ENCODE results near the gene RRM2.
"Not testable (repeated sequence)": the region's sequence is repeated elsewhere in the genome, so short reads cannot be mapped to it uniquely, and the experiment has no call there.

RRM2 gene

DNA sequence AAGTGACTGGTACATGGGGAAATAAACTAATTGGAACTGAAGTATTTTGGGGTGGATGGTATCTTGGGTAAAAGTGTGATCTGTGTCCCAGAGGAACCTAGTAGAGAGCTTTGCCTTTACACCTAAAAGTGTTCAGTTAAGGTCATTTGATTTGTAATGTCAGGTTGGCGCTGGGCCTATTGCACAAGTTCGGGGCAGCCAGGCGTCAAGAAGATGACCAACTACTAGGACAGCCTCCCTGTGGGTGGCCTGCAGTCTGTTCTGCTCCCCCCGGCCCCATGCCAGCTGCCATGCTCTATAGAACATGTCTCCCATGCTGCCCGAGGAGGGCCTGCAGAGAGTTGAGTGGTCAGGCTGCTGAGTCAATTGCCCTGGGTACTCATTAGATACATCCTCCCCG, 10.1 kb downstream of the RRM2 start:
- DNase-seq = no peak

DNA sequence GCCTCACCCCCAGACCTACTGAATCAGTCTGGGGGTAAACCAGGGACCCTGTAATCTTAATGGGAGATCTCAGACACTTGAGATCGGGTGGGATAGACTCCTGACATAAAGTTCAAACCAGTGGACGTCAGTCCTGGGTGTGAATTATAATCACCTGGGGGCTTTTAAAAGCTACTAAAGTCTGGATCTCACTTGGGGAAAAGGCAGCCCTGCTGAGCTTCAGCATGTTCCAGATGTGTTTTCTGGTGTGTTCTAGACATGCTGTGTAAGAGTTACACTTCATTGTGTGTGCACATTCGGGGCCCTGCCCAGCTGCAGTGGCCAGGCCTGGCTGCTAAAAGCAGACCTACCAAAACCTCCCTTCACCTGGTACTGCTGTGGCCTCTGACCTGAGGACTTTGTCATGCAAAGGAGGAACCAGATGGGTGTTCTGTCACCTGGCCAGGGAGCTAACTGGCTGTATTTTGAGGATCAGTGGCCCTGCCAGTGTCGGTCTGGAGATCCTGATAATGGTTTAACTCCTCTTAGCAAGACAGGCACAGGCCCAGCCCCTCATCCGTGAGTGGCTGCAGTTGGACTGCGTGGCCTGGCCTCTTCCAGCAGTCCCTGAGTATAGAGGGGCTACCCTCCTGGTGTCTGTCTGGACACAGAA, 10.6 kb downstream of the RRM2 start:
- no peak for DNase-seq

DNA sequence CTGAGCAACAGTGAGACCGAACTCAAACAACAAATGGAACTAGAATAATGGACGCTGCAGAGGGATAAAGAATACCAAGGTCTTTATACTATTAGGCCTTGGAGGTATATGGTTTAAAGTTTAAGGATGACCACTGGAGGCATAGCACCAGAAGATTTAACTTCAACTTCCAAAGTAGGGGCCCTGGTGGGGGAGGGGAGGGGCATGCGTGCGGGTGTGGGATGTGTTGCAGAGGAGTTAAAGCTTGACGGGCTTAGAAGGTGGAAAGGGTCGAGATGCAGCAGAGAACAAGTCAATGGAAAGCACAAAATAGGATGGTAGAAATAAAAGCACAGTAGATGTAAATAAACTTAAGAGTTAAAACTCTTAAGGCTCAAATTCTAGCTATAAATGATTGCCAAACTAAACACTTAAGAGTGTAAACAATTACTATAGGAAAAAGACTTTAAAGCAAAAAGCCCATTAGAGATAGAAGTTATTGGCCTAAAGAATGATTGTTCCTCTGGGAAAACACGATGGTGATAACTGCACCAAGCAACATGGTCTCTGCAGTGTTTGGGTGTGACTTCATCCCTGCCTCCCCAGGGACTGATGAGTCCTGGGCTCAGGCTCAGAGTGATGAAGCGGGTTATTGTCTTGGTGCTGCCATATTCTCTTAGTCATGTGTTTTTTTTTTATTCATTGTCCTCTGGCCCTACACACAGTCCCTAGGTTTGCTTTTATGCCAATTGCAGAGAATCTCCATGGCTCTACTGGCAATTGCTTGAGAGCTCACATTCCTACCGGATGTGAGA, 13.0 kb downstream of the RRM2 start:
- DNase-seq = no peak

- no peak for DNase-seq
These were observed 13.8 kb downstream of the RRM2 start for GRCh38 chr2:10136101-10136934.

DNA sequence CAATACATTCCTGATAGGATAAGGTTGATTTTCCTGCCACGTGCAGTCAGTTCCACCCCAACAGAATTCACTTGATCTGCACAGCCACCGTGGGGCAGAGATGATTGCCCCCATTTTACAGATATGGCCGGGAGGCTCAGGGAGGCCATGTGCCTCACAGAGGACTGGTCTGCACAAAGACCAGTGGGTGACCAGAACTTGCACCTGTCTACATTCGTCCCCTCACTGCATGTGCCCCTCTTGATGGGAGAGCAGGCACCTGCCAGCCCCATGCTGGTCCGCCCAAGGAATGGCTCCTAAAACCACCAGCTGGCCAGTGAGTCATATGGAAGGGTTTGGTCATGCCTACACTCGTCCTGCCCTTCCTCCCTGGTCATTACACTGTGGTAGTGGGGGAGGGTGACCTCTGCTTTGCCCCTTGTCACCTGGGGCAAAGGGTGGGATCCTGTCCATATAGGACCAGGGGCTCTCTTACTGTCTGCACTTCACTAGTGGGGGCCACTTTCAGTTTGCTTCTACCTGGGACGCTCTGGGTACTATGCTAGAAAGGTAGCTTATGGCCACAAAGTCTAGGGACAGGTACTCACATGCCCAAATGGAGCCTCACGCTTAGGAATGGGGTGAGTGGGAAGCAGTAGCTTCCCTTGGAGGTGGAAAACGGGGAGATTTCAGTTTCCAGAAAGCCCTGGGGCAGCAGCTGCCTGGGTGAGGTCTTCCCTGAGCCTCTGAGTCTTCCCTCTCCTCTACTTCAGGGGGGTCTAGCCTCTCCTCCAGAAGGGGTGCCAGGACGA, 14.7 kb downstream of the RRM2 start:
- DNase-seq = no peak

- no peak for DNase-seq
These were observed 17.0 kb downstream of the RRM2 start for GRCh38 chr2:10139536-10139935.

GRCh38 chr2:10140841-10141610, 18.5 kb downstream of the RRM2 start:
- DNase-seq = no peak

DNA sequence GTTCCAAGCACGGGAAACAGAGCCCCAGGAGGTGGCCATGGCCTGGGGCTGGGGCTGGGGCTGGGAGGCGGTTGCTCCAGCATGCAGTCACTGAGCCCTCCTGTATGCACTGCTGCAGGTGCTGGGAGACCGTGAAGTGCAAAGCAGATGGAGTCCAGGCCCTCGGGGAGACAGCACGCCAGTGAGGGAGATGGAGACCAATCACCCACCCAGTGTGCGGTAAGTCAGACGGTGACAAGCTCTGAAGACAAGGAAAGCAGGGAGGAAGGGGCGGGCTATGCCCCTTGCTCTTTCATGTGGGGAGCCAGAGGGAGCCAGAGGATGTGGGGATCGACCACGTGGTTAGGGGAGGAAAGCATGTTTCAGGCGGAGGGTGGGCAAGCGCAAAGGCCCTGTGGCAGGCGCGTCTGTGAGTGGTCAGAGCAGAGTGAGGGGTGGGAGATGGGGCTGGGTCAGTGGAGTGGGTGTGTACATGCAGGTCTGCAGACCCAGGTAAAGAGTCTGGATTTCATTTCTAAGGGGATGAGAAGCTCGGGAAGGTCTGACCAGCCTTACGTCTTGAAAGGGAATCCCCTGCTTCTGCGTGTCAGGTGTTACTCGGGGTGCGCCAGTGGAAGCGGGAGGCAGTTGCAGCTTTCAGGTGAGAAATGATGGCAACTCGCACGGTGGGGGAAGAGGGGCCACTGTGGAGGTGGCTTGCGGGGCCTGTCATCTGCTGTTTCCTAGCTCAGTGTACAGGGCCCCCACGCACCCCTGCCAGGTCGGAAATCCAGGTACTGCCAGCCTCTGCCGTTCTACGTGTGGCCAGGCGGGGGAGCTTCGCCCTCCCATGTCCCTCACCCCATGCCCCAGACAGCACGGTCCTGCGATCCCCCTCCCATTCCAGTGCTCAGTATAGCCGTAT, 19.4 kb downstream of the RRM2 start:
- DNase-seq = peak in 4 of 5 experiments; percentile 9 to 68 (median 21)

GRCh38 chr2:10142640-10142965, 20.1 kb downstream of the RRM2 start:
- no peak for DNase-seq

- no peak for DNase-seq
These were observed 22.4 kb downstream of the RRM2 start for GRCh38 chr2:10144771-10145518.

DNA sequence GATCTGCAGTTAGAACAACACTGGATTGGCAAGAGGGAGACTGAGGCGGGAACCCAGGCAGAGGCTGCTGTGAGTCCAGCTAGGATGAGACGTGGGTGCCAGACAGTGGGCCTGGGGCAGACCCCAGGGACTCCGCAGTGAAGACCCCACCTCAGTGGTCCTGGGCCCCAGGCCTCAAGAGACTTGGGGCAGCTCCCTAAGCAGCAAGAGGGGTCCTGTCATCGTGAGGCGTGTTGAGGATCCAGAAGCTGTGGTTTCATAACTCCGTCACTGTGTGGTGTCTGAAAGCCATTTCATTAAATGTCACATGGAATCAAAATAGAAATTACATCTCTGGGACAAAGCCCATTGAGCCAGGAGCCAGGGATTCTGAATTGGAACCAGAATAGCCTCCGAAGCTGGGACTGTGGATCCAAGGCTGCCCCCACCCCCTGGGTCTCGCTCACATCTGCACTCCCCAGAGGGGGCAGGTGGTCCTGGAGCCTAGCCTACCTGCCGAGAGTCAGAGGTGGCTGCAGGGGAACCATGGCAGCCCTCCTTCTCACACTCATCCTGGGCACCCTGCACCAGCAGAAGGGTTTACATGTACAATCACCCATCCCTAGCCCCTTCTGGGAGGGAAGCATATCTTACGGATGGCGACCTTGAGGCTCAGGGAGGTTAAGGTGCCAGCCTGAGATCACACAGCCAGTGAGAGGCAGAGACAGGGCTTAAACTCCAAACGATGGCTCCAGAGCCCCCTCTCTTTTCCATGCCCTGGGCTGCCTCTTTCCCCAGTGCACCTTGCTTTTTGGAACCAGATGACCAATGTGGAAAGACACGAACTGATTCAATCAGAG, 23.2 kb downstream of the RRM2 start:
- no peak for DNase-seq

DNA sequence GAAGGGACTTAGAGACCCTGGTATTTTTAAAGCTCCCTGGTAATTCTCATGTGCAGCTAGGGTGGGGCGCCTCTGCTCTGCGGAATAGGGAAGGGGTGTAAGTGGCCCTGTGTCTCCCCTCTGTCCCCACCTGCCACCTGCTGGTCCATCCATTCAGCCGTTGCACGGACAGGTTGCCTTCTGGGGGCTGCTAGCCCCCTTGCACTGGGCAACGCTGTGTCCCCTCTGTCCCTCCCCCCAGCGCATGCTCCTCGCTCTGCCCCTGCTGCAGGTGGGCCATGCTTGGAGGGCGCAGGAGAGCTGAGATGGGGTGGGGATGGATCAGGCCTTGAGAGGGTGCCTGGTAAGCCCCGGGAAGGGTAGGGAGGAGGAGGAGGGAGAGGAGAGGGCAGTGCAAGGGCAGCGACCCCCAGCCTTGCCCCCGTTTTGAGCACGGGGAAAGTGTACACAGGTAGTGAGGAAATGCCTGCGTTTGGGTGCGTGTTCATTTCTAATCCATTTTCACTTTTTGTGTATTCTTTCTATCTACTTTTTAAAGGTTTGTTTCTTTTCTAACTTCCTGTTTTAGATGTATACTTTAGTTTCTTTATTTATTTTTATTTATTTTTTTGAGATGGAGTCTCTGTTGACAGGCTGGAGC, 23.9 kb downstream of the RRM2 start:
- no peak for DNase-seq

DNA sequence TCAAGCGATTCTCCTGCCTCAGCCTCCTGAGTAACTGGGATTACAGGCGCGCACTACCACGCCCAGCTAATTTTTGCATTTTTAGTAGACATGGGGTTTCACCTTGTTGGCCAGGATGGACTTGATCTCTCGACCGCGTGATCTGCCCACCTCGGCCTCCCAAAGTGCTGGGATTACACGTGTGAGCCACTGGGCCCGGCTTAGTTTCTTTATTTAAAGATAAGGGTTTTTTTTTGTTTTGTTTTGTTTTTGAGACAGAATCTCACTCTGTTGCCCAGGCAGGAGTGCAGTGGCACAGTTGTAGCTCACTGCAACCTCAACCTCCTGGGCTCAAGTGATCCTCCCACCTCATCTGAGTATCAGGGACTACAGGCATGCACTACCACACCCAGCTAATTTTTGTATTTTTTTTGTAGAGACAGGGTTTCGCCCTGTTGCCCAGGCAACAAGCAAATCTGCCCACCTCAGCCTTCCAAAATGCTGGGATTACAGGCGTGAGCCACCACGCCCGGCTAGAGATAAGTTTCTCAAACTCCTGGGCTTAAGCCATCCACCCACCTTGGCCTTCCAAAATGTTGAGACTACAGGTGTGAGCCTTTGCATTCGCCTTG, 24.6 kb downstream of the RRM2 start:
- not testable (repeated sequence) for DNase-seq

DNA sequence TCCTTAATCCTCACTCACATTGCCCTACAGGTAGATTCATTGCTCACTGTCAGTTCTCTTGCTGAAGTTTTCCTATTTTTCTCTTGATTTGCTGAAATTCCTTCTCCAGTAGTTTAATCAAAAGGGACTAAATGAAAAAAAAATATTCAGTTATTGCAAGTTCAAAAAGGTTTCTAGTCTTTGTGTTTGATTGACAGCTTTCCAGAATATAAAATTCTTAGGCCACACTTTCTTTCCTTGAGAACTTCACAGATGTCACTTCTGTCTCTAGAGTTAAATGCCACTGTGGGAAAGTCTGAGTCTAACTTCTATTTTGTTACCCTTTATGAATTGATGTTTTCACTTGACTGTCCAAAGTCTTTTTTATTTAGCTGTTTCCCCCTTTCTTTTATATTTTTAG, 25.7 kb downstream of the RRM2 start:
- DNase-seq = no peak

GRCh38 chr2:10149635-10150034, 27.1 kb downstream of the RRM2 start:
- DNase-seq = no peak

DNA sequence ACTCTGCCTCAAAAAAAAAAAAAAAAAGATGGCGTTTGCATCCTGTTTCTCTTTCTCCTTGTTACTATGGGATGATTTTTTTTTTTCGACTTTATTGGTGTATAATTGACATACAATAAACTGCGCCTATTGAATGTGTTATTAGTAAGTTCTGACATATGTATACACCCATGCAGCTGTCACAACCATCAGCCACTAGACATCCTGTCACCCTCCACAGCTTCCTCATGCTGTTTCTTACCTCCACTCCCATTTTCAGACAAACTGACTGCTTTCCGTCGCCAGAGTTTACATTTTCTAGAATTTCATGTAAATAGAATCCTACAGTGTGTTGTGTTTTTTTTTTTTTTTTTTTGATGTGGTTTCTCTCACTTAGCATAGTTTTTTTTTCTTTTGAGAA, 27.9 kb downstream of the RRM2 start:
- peak in 1 of 5 experiments; percentile 36 for DNase-seq

DNA sequence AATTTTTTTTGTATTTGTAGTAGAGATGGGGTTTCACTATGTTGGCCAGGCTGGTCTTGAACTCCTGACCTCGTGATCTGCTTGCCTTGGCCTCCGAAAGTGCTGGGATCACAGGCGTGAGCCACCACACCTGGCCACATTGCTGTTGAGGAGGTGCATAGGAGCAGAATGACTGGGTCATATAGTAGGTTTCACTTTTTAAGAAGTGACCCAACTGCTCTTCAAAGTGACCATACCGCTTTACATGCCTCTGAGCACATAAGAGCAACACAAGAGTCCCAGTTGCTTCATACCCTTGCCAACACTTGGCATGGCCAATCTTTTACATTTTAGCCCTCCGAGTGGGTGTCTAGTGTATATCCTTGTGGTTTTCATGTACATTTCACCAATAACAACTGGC, 28.9 kb downstream of the RRM2 start:
- no peak for DNase-seq

GRCh38 chr2:10157293-10157692, 34.8 kb downstream of the RRM2 start:
- no peak for DNase-seq

All from T-helper 2 cell (primary cell).